Measurements from ENCODE around the gene FCN2.

The FCN2 gene

GRCh38 chr9:134895908-134896833 lies 15.6 kb downstream of the FCN2 start (continued):
- TF ChIP-seq ZNF280D (tag by site-specific recombination; IDR thresholded peaks at IDR 0.05) (no peak), GLIS2 (tag by site-specific recombination; IDR thresholded peaks at IDR 0.05) (peak; percentile 54), ZNF600 (tag by site-specific recombination; IDR thresholded peaks at IDR 0.05) (peak; percentile 93), ZNF146 (tag by site-specific recombination; IDR thresholded peaks at IDR 0.05) (no peak), ZNF391 (tag by site-specific recombination; IDR thresholded peaks at IDR 0.05; ENCODE audit: borderline replicate concordance, low read depth) (no peak; the same call in 1 of the 2 replicates), ZNF169 (tag by site-specific recombination; IDR thresholded peaks at IDR 0.05) (no peak), SETDB1 (IDR thresholded peaks at IDR 0.05; ENCODE audit: insufficient read length, low read length) (no peak), HOXA7 (CRISPR knock-in tag; IDR thresholded peaks at IDR 0.05; ENCODE audit: borderline replicate concordance) (no peak), ZNF792 (tag by site-specific recombination; IDR thresholded peaks at IDR 0.05) (no peak), ZNF660 (tag by site-specific recombination; IDR thresholded peaks at IDR 0.05) (peak; percentile 86), ZNF48 (tag by site-specific recombination; IDR thresholded peaks at IDR 0.05) (no peak), ZNF558 (tag by site-specific recombination; IDR thresholded peaks at IDR 0.05) (0 out of 2 replicates have a peak, but pooled peaks have one; percentile 32), ZNF366 (tag by site-specific recombination; conservative IDR thresholded peaks at IDR 0.05) (peak; percentile 69), ZNF488 (tag by site-specific recombination; IDR thresholded peaks at IDR 0.05) (no peak), OVOL3 (tag by site-specific recombination; IDR thresholded peaks at IDR 0.05) (no peak)
- TF ChIP-seq, protein P1, sequence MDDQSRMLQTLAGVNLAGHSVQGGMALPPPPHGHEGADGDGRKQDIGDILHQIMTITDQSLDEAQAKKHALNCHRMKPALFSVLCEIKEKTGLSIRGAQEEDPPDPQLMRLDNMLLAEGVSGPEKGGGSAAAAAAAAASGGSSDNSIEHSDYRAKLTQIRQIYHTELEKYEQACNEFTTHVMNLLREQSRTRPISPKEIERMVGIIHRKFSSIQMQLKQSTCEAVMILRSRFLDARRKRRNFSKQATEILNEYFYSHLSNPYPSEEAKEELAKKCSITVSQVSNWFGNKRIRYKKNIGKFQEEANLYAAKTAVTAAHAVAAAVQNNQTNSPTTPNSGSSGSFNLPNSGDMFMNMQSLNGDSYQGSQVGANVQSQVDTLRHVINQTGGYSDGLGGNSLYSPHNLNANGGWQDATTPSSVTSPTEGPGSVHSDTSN (CRISPR knock-in tag; IDR thresholded peaks at IDR 0.05) = no peak
- TF ChIP-seq, protein P2, sequence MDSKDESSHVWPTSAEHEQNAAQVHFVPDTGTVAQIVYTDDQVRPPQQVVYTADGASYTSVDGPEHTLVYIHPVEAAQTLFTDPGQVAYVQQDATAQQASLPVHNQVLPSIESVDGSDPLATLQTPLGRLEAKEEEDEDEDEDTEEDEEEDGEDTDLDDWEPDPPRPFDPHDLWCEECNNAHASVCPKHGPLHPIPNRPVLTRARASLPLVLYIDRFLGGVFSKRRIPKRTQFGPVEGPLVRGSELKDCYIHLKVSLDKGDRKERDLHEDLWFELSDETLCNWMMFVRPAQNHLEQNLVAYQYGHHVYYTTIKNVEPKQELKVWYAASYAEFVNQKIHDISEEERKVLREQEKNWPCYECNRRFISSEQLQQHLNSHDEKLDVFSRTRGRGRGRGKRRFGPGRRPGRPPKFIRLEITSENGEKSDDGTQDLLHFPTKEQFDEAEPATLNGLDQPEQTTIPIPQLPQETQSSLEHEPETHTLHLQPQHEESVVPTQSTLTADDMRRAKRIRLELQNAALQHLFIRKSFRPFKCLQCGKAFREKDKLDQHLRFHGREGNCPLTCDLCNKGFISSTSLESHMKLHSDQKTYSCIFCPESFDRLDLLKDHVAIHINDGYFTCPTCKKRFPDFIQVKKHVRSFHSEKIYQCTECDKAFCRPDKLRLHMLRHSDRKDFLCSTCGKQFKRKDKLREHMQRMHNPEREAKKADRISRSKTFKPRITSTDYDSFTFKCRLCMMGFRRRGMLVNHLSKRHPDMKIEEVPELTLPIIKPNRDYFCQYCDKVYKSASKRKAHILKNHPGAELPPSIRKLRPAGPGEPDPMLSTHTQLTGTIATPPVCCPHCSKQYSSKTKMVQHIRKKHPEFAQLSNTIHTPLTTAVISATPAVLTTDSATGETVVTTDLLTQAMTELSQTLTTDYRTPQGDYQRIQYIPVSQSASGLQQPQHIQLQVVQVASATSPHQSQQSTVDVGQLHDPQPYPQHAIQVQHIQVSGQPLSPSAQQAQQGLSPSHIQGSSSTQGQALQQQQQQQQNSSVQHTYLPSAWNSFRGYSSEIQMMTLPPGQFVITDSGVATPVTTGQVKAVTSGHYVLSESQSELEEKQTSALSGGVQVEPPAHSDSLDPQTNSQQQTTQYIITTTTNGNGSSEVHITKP (tag by site-specific recombination; IDR thresholded peaks at IDR 0.05) = peak; percentile 48; the same call in 1 of the 2 replicates
- TF ChIP-seq, protein P3, sequence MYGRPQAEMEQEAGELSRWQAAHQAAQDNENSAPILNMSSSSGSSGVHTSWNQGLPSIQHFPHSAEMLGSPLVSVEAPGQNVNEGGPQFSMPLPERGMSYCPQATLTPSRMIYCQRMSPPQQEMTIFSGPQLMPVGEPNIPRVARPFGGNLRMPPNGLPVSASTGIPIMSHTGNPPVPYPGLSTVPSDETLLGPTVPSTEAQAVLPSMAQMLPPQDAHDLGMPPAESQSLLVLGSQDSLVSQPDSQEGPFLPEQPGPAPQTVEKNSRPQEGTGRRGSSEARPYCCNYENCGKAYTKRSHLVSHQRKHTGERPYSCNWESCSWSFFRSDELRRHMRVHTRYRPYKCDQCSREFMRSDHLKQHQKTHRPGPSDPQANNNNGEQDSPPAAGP (tag by site-specific recombination; IDR thresholded peaks at IDR 0.05) = peak; percentile 69; the same call in 1 of the 2 replicates
- TF ChIP-seq, protein P4, sequence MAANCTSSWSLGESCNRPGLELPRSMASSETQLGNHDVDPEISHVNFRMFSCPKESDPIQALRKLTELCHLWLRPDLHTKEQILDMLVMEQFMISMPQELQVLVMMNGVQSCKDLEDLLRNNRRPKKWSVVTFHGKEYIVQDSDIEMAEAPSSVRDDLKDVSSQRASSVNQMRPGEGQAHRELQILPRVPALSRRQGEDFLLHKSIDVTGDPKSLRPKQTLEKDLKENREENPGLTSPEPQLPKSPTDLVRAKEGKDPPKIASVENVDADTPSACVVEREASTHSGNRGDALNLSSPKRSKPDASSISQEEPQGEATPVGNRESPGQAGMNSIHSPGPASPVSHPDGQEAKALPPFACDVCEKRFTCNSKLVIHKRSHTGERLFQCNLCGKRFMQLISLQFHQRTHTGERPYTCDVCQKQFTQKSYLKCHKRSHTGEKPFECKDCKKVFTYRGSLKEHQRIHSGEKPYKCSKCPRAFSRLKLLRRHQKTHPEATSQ (tag by site-specific recombination; IDR thresholded peaks at IDR 0.05) = no peak
- TF ChIP-seq, protein P5, sequence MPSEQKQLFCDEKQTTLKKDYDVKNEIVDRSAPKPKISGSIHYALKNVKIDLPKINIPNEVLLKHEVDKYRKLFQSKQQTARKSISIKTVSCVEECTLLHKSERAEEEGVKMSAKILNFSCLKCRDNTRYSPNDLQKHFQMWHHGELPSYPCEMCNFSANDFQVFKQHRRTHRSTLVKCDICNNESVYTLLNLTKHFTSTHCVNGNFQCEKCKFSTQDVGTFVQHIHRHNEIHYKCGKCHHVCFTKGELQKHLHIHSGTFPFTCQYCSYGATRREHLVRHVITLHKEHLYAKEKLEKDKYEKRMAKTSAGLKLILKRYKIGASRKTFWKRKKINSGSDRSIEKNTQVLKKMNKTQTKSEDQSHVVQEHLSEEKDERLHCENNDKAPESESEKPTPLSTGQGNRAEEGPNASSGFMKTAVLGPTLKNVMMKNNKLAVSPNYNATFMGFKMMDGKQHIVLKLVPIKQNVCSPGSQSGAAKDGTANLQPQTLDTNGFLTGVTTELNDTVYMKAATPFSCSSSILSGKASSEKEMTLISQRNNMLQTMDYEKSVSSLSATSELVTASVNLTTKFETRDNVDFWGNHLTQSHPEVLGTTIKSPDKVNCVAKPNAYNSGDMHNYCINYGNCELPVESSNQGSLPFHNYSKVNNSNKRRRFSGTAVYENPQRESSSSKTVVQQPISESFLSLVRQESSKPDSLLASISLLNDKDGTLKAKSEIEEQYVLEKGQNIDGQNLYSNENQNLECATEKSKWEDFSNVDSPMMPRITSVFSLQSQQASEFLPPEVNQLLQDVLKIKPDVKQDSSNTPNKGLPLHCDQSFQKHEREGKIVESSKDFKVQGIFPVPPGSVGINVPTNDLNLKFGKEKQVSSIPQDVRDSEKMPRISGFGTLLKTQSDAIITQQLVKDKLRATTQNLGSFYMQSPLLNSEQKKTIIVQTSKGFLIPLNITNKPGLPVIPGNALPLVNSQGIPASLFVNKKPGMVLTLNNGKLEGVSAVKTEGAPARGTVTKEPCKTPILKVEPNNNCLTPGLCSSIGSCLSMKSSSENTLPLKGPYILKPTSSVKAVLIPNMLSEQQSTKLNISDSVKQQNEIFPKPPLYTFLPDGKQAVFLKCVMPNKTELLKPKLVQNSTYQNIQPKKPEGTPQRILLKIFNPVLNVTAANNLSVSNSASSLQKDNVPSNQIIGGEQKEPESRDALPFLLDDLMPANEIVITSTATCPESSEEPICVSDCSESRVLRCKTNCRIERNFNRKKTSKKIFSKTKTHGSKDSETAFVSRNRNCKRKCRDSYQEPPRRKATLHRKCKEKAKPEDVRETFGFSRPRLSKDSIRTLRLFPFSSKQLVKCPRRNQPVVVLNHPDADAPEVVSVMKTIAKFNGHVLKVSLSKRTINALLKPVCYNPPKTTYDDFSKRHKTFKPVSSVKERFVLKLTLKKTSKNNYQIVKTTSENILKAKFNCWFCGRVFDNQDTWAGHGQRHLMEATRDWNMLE (tag by site-specific recombination; conservative IDR thresholded peaks at IDR 0.05; ENCODE audit: low read depth) = 0 out of 2 replicates have a peak, but pooled peaks have one; percentile 25

All from HEK293 (cell line).